HL-60 (cell line): ENCODE data around the gene ZNF789.

Experiments used
- DNase-seq, 2 experiments: peaks; one replicate each; pipeline ENCODE4 v3.0.0-alpha.2; 2010 to 2020; ENCODE audit warnings: low read depth in 1 of 2, low spot score in 1 of 2
- H3K27ac ChIP-seq: fragments of 250-450 bp; sonication (Bioruptor Pico); replicated peaks from 2 replicates; pipeline ENCODE4 v1.5.1; 2020; ENCODE audit warnings: mild to moderate bottlenecking, moderate library complexity
- H3K27me3 ChIP-seq: fragments of 250-450 bp; sonication (Bioruptor Pico); 2 replicates; pipeline ENCODE4 v1.5.1; 2021; ENCODE audit warnings: mild to moderate bottlenecking, moderate library complexity; ENCODE audit not compliant: insufficient read depth, poor library complexity, severe bottlenecking
- H3K4me3 ChIP-seq: replicated peaks from 2 replicates; pipeline ENCODE4 v1.5.1; 2011; ENCODE audit warnings: mild to moderate bottlenecking, control low read depth, low read length; ENCODE audit not compliant: insufficient read depth
- CTCF ChIP-seq: IDR thresholded peaks from one replicate; pipeline ENCODE4 v1.5.1; 2011; ENCODE audit warnings: low read length, control low read depth, inconsistent platforms; ENCODE audit not compliant: insufficient read depth
- GABPA ChIP-seq: IDR thresholded peaks from 2 replicates; pipeline ENCODE4 v1.6.1; 2012; ENCODE audit warnings: low read depth
- POLR2AphosphoS5 ChIP-seq: IDR thresholded peaks from 2 replicates; pipeline ENCODE4 v1.6.1; 2012; ENCODE audit warnings: low read depth
- REST ChIP-seq: IDR thresholded peaks from 2 replicates; pipeline ENCODE4 v1.6.1; 2012; ENCODE audit warnings: low read depth; ENCODE audit not compliant: insufficient replicate concordance
- SPI1 ChIP-seq: IDR thresholded peaks from 2 replicates; pipeline ENCODE4 v1.6.1; 2012; ENCODE audit warnings: low read depth, mild to moderate bottlenecking, borderline replicate concordance

ZNF789 gene

GRCh38 chr7:99447943-99448342 is 24.7 kb upstream of the ZNF789 start:
- H3K27me3 ChIP-seq: no peaks in the 10 kb centered on the region
- no peak overlapping the region for H3K27ac ChIP-seq
- peak in 1 of 2 experiments; percentile 79 for DNase-seq
- no peak overlapping the region for H3K4me3 ChIP-seq
- TF ChIP-seq REST (no peak), CTCF (peak; percentile 83)

- H3K27me3 ChIP-seq: no peaks in the 10 kb centered on the region
- TF ChIP-seq POLR2AphosphoS5: no peak
- no peak for TF ChIP-seq REST
- no peak for TF ChIP-seq GABPA
- TF ChIP-seq SPI1: no peak
- no peak for TF ChIP-seq CTCF
- no peak overlapping the region for H3K4me3 ChIP-seq
- DNase-seq: no peak
- H3K27ac ChIP-seq: no peak overlapping the region
Observed at GRCh38 chr7:99448855-99449254, 23.8 kb upstream of the ZNF789 start.

GRCh38 chr7:99449326-99449725 is 23.4 kb upstream of the ZNF789 start:
- no peak for TF ChIP-seq POLR2AphosphoS5
- TF ChIP-seq CTCF: no peak
- TF ChIP-seq REST: no peak
- no peak for TF ChIP-seq SPI1
- TF ChIP-seq GABPA: no peak
- Histone ChIP-seq H3K4me3 (no peak overlapping the region), H3K27me3 (no peaks in the 10 kb centered on the region), H3K27ac (no peak overlapping the region)
- DNase-seq: no peak
